Urothelium cell line (cell line): Measurements from ENCODE around the gene NINL.
"Not testable (repeated sequence)": the region's sequence is repeated elsewhere in the genome, so short reads cannot be mapped to it uniquely, and the experiment has no call there.

Experiments
- DNase-seq: peaks from one replicate; pipeline ENCODE4 v3.0.0; 2011; ENCODE audit warnings: low spot score, mixed read lengths
- FAIRE-seq: peaks from 2 replicates; lab custom pipeline; 2011; peaks lifted over from hg19 to GRCh38; lab: Jason Lieb, UNC

Gene NINL

DNA sequence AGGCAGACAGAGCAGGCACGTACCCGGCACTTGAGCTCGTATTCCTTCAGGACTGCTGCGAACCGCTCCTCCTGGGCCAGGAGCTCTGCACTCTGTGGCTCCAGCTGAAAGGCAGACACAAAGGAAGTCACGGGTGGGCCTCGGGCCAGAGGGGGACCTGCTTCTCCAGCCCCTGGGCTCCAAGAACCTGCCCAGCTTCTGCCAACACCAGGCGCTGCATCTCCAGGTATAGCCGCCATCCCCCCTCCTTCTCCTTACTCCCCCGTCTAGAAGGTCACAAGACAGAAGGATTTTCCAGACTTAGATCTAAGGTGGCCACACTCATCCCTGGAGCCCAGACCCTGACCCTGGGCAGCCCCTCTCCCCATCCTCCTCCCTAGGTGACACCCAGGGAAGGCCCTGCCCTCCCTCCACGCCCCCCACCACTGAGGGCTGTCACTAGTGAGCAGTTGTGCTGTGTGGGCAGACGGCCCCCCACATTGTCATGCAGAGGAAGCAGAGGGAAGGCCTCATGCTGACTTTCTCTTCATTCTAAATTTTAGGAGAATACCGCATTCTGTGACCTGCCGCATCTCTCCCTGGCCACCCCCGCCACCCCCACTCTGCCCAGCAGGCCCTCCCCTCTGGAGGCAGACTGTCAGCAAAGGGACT lies 96.0 kb downstream of the NINL start:
- FAIRE-seq (no peak), DNase-seq (no peak)

DNA sequence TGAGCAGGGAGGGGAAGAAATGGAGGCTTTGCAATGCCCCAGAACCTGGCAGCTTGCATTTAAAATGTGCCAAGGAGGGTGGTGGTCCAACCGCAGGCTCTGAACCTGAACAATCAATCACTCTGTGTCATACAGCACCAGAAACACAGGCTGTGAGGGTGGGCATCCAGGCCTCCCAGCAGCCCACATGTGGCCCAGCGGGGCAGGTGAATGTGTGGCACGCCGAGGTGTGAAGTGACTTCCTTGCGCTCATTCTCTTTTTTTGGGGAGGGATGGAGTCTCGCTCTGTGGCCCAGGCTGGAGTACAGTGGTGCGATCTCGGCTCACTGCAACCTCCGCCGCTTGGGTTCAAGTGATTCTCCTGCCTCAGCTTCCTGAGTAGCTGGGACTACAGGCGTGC lies 97.4 kb downstream of the NINL start:
- no peak for FAIRE-seq
- DNase-seq, result no peak

DNA sequence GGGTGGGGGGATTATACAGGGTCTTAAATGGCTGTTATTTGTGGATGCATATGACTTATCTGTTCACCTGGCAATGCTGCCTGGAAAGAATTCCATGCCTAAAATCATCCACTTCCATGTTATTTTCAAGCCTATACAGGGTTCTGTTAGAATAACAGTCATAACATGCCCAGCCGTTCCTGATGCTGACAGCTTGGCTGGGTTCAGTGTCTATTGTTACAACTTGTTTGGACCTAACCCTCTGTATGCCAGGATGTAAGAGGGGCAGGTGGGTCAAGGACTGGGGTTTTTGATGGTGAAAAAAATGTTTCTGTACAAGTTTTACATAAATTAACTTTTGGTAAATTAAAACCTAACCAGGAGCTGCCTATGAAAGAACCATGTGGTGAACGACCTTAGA lies 98.0 kb downstream of the NINL start:
- FAIRE-seq, result no peak

DNA sequence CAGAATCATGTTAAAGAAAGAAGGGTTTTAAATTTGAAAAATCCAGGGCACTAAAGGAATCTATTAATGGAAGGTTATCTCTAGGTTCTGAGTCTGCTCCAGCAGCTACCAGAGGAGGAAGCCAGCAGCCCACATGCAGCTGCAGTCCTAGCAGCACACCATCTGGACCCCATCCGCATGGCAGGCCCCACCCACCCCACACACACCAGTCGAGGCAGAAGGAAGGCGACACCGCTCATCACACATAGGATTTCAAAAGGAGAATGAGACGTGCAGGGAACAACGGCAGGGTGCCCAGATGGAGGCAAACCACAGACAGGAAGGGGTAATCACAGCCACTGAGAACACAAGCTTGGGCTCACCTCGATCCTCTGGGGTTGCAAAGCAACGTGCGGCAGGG lies 99.0 kb downstream of the NINL start:
- DNase-seq, result no peak

More for the DNA sequence above, 98.0 kb downstream of the NINL start:
- no peak for DNase-seq

DNA sequence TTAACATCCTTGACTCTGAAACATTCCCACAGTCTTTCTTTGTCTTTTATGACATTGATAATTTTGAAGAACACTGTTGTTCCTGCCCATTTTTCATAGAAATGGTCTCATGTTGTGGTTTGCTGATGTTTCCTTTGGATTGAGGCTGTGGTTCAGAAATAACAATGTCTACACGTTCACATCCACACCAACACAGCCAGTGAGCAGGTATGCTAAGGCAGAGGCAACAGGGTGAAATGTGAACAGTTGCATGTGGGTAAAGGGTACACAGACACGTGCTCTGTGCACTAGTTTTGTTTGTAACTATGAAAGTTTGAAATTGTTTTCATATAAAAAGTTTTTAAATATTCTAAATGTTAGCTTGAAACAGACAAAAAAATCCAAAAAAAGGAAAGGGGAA lies 99.5 kb downstream of the NINL start:
- FAIRE-seq, result no peak

More for the DNA sequence above, 99.0 kb downstream of the NINL start:
- FAIRE-seq, result no peak

DNA sequence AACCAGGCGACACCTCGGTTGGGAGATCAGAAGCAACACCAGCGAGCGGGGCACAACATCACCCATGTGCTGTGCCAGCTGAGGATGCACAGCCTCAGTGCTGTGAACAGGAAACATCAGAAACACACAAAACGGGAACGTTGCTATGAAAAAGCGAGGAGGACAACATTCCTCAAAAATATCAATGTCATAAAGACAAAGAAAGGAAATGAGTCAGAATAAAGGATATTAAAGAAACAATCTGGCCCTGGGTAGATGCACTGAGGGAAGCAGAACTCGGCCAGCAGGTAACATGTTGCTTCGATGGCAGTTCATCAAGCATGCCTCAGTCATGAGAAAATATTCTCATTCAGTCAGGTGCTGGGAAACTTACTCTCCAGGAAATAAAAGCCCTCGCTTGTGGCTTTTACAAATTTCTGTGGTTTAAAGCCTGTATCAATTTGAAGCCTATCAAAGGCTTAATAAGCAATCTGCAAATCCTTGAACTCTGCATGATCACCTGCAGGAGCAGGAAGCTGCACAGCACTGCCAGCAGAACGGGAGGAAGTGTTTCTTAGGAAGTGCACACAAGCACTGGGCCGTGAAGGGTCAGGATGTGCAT lies 100.3 kb downstream of the NINL start:
- FAIRE-seq, result no peak

More for the DNA sequence above, 99.5 kb downstream of the NINL start:
- no peak for DNase-seq

DNA sequence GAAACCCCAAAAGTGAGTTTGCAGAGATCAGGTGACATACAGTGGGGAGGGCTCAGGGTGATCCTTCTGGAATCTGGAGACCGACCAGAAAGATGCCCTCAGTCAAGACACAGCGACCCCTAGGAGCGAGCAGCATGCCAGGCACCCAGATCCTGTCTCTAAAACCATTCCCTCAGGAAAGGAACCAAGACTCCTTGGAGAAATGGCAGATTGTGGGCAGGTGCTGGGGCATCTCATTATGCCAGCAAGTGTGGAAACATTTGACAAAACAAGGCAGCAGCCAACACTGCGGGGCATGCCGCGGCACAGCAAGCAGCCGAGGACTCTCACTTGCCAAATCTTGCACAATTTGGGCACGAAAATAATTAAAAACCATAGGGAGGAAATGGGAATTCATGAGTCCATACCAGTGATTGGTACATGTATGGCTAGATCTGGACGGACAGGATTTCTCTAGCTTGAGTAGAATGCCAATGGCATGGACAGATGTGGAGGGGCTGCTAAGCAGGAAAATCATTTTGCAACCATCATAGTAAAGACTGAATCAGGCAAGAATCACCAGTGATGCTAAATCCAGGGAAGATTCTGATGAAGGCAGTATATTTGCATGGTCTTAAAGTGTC lies 101.0 kb downstream of the NINL start:
- DNase-seq (no peak), FAIRE-seq (no peak)

More for the DNA sequence above, 100.3 kb downstream of the NINL start:
- no peak for DNase-seq

DNA sequence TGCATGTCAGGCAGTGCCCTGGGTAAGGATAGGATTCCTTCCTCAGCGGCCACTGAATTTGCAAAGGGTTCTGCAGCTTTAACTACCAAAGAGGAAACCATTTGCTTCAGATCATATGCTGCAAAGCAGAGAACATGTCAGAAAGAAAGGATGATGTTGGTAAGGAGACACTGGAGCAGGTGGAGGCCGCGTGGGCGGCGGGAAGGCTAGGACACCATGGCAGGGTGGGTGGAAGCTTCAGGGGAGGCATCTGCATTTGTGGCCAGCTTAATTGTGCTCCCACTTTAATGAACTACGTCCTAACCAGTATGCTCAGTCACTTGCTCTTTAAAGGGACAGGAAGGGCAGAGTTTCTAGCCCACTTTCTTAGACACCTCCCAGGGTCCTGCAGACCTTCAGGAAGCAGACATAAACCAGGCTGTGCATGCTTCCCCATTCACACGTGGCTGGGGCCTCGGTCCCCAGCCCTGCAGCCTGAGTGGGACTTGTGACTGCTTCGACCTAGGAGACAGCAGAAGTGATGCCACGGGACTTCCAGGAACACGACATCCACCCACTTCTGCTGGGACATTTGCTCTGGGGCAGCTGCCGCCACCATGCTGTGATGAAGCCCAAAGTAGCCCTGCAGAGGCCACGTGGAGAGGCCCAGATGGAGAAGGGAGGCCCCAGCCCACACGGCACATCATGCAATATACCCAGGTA lies 101.7 kb downstream of the NINL start:
- DNase-seq, result no peak
- FAIRE-seq, result no peak

DNA sequence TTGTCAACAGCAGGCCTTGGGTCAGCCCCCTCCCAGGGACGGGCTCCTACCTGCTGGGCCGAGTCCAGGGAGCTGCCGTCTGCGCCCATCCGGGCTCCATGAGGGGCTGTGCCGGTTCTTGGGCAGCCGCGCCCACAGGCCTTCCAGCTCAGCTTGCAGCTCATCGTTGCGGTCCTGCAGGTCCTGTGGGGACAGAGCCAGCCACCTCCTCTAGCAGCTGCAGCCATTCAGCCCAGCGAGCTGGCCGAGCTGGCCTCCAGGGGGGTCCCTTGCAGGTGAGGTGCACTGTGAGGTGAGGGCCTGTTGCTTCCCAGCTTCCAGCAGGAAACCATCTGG lies 103.4 kb downstream of the NINL start:
- DNase-seq, result no peak
- FAIRE-seq, result no peak

DNA sequence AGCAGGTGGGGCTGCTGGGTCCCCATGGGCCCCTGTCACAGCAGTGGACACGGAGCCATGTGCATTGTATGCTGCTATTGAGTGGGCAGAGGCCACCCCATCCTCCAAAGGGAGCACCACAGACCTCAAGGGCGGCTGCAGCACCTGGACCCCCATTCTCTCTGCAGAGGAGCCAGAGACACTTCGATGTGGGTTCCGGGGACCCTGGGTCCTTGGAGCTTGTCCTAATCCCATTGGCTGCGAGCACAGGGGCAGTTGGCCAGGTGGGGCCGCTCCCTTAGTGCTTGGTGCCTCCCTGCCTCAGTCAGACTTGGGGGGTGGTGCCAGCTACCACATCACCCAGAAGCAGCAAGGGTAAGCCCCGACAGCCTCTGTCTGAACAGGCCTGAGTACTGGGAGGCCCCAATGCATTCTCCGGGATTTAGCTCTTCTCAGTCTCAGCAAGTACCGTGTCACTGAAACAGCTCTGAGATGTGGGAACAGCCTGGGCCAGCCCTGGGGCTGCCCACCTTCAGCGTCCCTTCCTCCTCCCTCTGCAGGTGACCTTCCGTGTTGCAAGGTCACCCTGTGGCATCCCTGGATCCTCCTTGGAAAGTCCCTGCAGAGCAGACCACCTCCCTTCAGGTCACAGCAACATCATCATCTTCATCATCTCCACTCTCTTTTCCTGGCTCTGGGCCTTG lies 104.0 kb downstream of the NINL start:
- FAIRE-seq (no peak), DNase-seq (no peak)

DNA sequence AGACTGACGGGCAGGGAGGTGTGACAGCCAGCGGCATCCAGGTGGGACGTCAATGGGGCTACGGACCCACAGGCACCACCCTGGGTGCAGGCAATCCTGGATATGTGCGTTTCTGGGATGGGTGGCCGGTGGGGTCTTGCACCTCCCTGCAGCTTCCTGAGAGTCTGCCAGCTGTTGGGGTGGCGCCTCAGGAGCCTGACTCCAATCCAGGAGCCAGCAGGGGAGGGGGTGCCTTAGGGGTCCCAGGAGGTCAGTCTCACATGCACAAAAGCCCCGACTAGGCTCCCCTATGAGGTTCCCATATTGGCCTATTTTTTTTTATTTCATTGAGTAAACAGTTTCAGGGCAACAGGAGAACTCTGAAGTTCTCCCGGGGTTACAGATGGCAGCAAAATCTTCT lies 104.5 kb downstream of the NINL start:
- no peak for FAIRE-seq
- DNase-seq, result no peak

DNA sequence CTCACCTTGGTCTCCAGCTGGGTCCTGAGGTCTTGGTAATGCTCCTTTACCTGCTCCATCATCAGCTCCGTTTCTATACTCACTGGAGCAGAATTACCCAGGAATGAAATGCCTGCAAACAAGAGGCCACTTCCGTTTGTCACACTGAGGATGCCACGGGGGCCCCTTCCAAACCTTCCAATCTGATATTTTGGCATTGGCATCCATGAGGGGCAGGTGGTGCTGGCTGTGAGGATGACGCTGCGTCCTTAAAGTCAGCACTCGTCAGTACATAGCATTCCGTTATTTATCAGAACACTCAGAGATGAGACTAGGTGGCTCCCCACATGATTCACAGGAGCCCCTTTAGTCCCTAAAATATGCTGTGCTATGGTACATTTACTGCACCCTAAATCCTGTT lies 105.2 kb downstream of the NINL start:
- DNase-seq (no peak), FAIRE-seq (no peak)

DNA sequence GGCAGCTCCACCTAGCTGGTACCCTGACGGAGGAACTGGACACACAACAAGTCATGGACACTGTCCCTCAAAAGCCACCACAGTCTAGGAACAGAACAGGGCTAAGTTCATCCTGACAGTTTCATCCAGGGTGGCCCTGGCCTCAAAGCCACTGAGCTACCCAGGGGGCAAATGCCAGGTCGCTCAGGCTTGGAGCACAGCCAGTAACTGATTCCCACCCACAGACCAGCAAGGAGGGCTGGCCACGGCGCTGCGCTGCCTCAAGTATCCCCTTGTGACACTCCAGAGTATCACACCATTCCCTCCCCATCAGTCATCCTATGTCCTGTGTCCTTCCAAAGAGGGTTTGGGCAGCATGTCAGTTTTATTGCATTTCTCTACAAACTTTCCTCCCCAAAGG lies 105.7 kb downstream of the NINL start:
- DNase-seq (no peak), FAIRE-seq (no peak)

DNA sequence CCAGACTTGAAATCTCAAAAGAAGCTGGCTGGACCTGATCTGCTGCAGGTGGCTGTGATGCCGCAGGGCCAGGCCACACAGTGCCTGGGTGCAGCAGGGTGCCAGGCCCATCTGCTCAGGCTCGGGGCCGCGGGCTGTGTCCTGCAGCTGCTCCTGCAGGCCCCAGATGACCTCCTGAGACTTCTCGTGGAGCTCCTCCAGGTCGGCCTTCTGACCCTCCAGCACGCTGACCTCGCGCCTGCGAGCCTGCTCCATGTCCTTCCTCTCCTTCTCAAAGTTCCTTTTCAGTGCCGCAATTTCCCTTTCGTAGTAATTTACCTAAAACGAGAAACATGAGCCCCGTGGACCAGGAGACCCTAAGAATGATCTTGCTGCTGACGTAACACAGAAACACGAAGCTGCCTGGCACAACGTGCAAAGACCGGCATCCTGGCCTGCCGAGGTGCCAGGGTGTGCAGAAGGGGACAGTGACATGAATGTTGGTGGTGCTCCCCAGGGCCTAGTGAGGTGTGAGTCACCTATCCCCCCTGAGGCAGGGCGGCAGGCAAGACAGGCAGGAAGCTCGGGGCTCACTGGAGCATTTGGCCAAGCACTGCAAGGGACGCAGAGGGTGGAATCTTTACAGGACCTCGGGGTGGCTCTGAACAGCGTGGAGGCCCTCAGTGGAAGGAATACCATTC lies 106.3 kb downstream of the NINL start:
- DNase-seq (no peak), FAIRE-seq (no peak)

DNA sequence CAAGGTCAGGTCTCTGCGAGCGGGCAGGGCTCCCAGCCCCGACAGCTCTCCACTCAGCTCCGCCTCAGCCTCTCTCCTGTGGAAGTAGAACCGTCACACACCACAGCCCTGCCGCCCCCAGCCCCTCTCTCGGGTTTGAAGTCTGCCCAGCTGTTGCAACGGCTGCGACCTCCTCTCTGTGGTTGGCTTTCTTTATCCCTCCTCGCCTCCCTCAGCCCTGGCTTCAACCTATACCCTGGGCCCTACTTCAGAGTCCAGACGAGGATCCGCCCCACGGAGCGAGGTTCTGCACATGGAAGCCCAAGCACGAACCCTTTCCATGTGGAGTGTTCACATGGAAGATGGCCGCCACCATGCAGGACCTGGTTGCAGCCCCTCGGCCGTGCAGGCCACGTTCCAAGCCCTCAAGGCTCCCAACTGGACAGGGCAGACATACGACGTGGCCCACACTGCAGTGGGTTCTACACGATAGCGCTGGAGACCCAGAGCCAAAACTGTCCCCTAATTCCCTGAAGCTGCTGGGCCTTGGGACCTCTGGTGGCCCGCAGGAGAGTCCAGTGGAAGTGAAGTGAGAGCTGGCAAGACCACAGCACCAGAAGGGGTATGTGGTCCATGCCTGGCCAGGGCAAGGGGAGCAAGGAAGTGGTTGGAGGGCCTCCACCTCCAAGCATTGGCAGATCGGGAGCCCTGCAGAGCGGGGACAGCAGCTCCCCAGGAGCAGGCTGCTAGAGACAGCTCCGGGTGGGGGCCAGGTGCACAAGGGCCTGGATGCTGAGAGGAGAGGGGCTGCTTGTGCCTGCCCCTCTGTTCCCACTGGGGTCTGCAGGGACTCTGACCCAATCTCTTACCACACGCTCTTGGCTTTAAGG lies 108.1 kb downstream of the NINL start:
- no peak for DNase-seq
- FAIRE-seq, result no peak

DNA sequence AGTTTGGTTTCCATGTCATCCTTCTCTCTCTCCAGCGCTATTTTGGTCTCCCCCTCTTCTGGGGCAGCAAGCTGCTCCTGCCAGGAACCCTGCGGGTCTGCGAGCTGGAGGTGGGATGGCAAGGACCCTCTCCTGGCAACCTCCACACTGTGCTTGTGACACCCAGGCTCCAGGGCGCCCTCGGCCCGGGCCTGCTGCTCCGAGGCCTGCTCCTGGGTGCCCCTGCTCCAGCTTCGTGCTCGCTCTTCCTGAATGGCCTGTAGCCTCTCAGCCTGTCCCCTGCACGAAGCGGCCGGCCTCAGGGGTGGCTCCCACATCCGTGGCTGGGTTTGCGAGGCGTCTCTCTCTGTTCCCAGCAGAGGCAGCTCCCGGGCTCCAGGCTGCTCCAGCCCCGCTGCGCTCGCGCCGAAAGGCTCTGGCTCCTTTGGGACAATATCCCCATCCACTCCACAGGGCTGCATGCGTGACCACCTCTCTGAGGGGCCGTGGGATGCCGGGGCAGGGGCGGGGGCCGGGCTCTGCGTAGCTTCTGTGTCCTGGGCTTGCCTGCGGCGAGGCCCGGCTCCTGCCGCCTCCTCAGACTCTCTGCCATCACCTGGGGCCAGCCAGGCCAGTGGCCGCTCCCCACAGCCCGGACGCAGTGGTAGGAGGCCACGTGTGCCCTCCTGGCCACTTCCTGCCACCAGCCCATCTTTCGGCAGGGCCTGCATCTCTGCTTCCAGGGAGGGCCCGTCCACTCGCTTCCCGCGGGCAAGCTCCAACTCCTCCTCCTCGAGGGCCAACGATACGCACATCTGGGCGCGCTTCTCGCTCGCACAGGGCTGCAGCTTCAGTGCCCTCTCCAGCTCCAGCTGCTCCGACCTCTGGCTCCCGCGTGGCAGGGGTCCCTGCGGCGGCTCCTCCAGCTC lies 109.0 kb downstream of the NINL start:
- FAIRE-seq, result no peak

DNA sequence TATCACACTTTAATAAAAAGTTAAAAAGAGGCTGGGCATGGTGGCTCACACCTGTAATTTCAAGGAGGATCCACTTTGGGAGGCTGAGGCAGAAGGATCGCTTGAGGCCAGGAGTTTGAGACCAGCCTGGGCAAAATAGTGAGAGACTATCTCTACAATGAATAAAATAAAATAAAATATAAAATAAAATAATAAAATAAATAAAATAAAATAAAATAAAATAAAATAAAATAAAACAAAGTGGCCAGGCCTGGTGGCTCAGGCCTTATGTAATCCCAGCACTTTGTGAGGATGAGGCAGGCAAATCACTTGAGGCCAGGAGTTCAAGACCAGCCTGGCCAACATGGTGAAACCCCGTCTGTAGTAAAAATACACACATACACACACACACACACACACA lies 112.0 kb downstream of the NINL start:
- FAIRE-seq, DNase-seq: not testable (repeated sequence)

More for the DNA sequence above, 109.0 kb downstream of the NINL start:
- DNase-seq, result no peak

DNA sequence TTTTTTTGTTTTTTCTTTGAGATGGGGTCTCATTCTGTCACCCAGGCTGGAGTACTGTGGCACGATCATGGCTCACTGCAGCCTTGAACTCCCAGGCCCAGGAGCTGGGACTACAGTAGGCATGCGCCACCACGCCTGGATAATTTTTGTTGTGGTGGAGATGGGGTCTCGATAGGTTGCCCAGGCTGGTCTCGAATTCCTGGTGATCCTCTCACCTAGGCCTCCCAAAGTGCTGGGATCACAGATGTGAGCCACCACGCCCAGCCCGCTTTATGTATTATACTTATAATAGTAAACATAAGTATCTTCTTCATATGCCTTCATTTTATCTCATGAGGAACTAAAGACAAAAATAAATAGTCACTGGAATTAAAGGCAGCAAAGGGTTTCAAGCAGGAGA lies 114.3 kb downstream of the NINL start:
- DNase-seq, result no peak
- no peak for FAIRE-seq

DNA sequence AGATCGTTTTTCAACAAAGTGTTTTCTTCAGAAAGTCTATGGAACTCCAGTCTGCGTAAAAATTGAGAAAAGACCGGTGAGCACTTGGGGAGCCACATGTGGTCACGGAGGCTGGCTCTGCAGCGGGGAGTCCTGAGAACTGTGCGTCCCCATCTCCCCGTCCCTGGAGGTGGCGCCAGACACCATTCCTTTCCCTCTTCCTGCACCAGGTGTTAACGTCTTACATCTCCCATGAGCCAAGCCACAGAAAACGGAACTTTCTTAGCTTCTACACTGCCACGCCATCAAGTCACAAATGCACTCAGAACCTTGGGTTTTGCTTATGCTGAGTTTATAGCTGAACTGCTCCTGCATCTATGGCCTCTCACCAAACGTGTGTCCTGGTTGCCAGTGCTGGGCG lies 115.3 kb downstream of the NINL start:
- DNase-seq (no peak), FAIRE-seq (no peak)
